Hindlimb muscle (tissue), 1 donor: Measurements from ENCODE around the gene MYH6. TPM values are rescaled to one million over a fixed set of nuclear protein-coding genes. Genes with fewer than 3 reads are reported as not detected.

Experiments used
- DNase-seq: peaks from one replicate; pipeline ENCODE4 v3.0.0-alpha.2; 2013
- polyA plus RNA-seq: library from polyadenylated mRNA; unstranded; fragments of 120-200 nt; gene quantifications from one replicate; pipeline ENCODE4 v1.2.1, GENCODE V29; 2013; ENCODE audit not compliant: insufficient read length

Gene MYH6
- polyA plus RNA-seq, 1 donor = 3.2 TPM

GRCh38 chr14:23375527-23376251, 32.4 kb downstream of the MYH6 start:
- DNase-seq = no peak

GRCh38 chr14:23373041-23373440, 35.0 kb downstream of the MYH6 start:
- no peak for DNase-seq

GRCh38 chr14:23372509-23372908, 35.6 kb downstream of the MYH6 start, which contains the start of gene IL25:
Gene IL25, plus strand, starts transcription at chr14:23372809.
- no peak for DNase-seq

GRCh38 chr14:23371865-23372264, 36.2 kb downstream of the MYH6 start:
- DNase-seq = no peak

- DNase-seq = no peak
Measured at GRCh38 chr14:23370221-23370620, 37.9 kb downstream of the MYH6 start.

- peak; percentile 70 for DNase-seq
Measured at GRCh38 chr14:23366426-23366921, 41.6 kb downstream of the MYH6 start.

- DNase-seq = peak; percentile 87
Measured at GRCh38 chr14:23365732-23366425, 42.2 kb downstream of the MYH6 start.

- peak; percentile 82 for DNase-seq
Measured at GRCh38 chr14:23365036-23365731, 42.9 kb downstream of the MYH6 start, which contains the start of gene EFS. Gene EFS, minus strand, starts transcription at chr14:23365172. Its CDS starts 147 bp downstream, at chr14:23365025.

- DNase-seq = peak; percentile 73
Measured at GRCh38 chr14:23364164-23365035, 43.7 kb downstream of the MYH6 start.

GRCh38 chr14:23362200-23362599, 45.9 kb downstream of the MYH6 start:
- DNase-seq = no peak

GRCh38 chr14:23361763-23362162, 46.3 kb downstream of the MYH6 start:
- DNase-seq = no peak

GRCh38 chr14:23361320-23361719, 46.8 kb downstream of the MYH6 start:
- no peak for DNase-seq

- no peak for DNase-seq
Measured at GRCh38 chr14:23360496-23360895, 47.6 kb downstream of the MYH6 start.

GRCh38 chr14:23359722-23360447, 48.2 kb downstream of the MYH6 start:
- no peak for DNase-seq

GRCh38 chr14:23359167-23359626, 48.9 kb downstream of the MYH6 start:
- DNase-seq = no peak

- no peak for DNase-seq
Measured at GRCh38 chr14:23358553-23359166, 49.4 kb downstream of the MYH6 start.

- no peak for DNase-seq
Measured at GRCh38 chr14:23358042-23358441, 50.0 kb downstream of the MYH6 start.

GRCh38 chr14:23357261-23357660, 50.8 kb downstream of the MYH6 start:
- DNase-seq = no peak

- DNase-seq = no peak
Measured at GRCh38 chr14:23356662-23357061, 51.4 kb downstream of the MYH6 start.

GRCh38 chr14:23355871-23356435, 52.1 kb downstream of the MYH6 start:
- DNase-seq = no peak
